NCI-H146 treated with DMSO at 0.1 percent for 48 hours (cell line): ENCODE data around the gene ZDHHC16.
"Not testable (repeated sequence)": the region's sequence is repeated elsewhere in the genome, so short reads cannot be mapped to it uniquely, and the experiment has no call there.

Source experiments
- DNase-seq: peaks from one replicate; lab custom pipeline; 2025; ENCODE audit not compliant: unreplicated experiment; lab: John Stamatoyannopoulos, UW

ZDHHC16 gene

DNA sequence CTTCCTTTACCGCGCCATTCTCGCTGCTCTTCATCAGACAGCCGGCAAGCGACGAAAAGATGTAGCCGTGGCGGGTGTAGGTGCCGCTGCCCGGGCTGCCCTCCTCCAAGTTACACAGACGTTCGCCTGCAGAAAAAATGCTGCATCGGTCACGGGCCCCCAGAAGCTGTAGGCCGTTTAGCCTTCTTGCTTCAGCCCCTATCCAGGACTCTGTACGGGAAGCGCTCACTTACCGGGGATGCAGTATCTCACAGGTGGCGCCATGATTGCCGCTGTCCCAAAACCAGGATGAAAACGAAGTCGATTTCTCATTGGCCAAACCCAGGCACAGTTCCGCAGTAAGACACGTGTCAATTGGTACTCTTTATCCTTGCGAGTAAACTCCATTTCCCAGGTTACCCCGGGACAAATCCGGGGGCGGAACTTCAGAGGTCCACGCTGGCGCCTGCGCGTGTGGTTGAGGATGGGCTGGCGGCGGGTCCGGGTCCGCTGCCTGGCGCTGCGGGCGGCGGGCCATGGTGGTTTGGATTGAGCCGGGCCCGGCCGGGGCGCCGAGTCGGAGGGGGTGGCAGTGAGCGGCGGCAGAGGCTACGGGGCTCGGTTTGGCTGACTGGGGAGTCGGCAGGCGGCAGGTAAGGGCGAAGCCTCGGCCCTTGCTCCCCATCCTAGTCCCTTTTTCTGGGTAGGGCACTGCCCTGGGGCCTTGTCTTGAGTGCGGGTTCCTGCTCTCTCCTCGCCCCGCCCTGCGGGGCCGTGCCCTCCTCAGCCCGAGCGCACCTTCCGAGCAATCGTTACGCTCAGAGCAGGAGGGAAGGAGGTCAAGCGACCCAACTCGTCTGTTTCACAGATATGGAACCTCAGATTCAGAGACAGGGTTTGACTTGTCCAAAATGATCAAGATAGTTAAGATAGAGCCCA lies at the start of gene ZDHHC16, which contains the start of gene EXOSC1:
Gene ZDHHC16 (plus strand): TSS at position 454 of the 918 bp plus-strand sequence. CDS start 5,501 bp downstream, outside the sequence.
Gene EXOSC1 (minus strand): TSS at position 285 of the 918 bp plus-strand sequence. CDS start 21 bp downstream, at position 264.
- DNase-seq = peak; percentile 96

- peak; percentile 39 for DNase-seq
These were observed 46.0 kb upstream of the ZDHHC16 start for GRCh38 chr10:97399843-97400545.

- DNase-seq = peak; percentile 91
These were observed 45.1 kb upstream of the ZDHHC16 start, which contains the start of gene RRP12 for GRCh38 chr10:97400665-97401454. TSS of gene RRP12 (minus strand) at chr10:97401340. CDS start at chr10:97401231, 109 bp downstream.

GRCh38 chr10:97401455-97401919 lies 44.5 kb upstream of the ZDHHC16 start:
- DNase-seq = no peak

DNA sequence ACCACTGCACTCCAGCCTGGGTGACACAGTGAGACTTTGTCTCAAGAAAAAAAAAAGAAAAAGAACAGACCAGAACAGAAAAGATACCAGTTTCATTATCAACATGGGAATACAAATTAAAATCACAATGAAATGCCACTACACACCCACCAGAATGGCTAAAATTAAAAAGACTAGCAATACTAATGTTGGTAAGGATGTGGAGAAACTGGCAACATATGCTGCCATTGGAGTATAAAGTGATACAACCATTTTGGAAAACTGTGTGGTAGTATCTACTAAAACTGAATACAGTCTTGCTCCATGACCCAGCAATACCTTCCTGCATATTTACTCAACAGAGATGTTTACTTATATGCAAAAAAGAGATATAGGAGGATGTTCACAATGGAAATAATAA lies 41.9 kb upstream of the ZDHHC16 start:
- DNase-seq = no peak

GRCh38 chr10:97406064-97406463 lies 39.9 kb upstream of the ZDHHC16 start:
- no peak for DNase-seq

DNA sequence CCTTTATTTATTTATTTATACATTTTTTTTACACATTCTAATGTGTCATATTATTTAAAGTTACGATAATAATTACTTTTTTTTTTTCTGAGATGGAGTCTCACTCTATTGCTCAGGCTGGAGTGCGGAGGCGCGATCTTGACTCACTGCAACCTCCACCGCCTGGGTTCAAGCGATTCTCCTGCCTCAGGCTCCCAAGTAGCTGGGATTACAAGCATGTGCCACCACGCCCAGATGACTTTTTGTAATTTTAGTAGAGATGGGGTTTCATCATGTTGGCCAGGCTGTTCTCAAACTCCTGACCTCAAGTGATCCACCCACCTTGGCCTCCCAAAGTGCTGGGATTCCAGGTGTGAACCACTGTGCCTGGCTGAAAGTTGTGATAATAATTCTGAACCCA lies 39.5 kb upstream of the ZDHHC16 start:
- DNase-seq = not testable (repeated sequence)

DNA sequence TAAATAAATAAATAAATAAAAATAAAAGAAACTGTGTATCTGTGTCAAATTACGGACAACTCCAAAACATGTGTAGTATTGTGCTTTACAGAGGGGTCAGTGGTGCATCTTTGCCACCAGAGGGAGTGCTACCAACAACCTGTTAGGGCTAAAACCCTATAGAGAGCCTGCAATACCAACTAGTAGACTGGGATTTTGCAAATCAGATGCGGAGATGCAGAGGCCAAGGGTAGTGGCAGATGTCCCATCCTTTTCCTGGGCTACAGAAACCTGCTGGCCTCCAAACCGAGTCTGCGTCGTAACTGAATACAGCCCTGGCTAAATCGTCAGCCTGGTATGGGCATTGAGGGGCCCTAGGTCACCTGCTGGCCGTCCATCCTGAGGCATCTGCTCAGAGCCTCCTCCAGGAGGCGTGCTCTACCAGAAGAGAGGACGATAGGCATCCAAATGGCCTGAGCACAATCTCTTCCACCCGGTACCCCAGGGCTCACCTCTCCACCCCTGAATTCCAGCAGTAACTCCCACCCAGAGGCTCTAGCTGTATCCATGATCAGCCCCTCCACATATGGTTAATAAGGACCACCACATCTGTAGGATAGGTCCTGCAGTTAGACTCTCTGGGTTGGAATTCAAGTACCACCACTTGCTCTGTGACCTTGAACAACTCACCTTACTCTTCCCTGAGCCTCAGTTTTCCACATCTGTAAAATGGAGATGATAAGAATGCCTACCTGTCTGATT lies 38.6 kb upstream of the ZDHHC16 start:
- peak; percentile 90 for DNase-seq

GRCh38 chr10:97407952-97408248 lies 38.1 kb upstream of the ZDHHC16 start:
- DNase-seq = no peak

- DNase-seq = no peak
These were observed 37.4 kb upstream of the ZDHHC16 start for GRCh38 chr10:97408496-97408992.

DNA sequence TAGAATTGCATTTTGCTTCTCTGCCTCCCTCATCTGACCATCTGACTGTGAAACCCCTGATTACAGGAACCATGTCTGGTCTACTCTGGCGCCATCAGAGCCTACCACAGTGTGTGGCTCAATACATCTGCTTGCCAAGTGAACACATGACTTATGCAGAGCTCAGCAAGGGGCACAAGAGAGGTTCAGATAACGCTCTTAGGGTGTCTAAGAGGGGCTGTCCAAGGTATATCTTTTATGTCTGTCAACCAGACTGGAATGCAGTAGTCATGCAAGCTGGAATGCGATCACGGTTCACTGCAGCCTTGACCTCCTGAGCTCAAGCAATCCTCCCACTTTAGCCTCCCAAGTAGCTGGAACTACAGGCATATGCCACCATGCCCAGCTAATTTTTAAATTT lies 34.6 kb upstream of the ZDHHC16 start:
- no peak for DNase-seq

- no peak for DNase-seq
These were observed 33.1 kb upstream of the ZDHHC16 start for GRCh38 chr10:97412891-97413304.

GRCh38 chr10:97416565-97416964 lies 29.4 kb upstream of the ZDHHC16 start:
- DNase-seq = no peak

DNA sequence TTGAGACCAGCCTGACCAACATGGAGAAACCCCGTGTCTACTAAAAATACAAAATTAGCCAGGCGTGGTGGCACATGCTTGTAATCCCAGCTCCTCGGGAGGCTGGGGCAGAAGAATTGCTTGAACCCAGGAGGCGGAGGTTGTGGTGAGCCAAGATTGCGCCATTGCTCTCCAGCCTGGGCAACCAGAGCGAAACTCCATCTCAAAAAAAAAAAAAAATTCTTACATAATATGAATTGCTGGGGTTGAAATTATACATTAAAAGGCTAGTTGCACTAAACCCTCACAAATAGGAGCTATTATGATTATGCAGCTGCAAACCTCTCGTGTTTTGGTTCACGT lies 22.2 kb upstream of the ZDHHC16 start:
- DNase-seq = not testable (repeated sequence)

DNA sequence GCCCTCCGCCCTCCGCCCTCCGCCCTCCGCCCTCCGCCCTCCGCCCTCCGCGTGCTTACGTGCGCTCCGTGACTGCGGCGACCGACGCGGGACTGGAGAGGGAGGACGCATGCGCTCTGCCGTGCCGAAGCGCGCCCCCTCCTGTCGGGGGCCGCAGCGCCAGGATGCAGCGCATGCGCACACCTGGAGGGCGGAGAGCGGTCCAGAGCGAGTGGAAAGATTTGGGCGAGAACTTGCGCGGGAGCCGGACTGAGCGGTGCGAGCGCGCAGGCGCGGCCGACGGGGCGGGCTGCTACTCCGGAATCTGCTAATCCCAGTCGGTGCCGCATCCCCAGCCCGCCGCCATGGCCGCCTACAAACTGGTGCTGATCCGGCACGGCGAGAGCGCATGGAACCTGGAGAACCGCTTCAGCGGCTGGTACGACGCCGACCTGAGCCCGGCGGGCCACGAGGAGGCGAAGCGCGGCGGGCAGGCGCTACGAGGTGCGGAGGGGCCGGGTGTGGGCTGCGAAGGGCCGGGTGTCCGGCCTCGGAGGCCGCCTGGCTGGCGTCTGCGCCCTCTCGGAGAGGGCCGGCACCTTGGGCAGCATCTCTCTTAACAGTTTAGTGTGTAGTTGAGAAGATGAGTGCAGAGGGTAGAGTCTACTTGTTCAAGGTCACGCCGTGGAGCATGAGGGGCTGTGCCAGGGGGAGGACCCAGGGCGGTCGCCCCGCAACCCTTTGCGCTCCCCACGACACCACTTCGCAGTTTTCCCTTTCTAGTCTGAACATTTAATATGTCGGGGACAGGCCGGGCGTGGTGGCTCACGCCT lies 19.8 kb upstream of the ZDHHC16 start, which contains the start of gene PGAM1:
Gene PGAM1 (plus strand): TSS at position 228 of the 812 bp plus-strand sequence. CDS start 117 bp downstream, at position 345.
- DNase-seq = peak; percentile 91

DNA sequence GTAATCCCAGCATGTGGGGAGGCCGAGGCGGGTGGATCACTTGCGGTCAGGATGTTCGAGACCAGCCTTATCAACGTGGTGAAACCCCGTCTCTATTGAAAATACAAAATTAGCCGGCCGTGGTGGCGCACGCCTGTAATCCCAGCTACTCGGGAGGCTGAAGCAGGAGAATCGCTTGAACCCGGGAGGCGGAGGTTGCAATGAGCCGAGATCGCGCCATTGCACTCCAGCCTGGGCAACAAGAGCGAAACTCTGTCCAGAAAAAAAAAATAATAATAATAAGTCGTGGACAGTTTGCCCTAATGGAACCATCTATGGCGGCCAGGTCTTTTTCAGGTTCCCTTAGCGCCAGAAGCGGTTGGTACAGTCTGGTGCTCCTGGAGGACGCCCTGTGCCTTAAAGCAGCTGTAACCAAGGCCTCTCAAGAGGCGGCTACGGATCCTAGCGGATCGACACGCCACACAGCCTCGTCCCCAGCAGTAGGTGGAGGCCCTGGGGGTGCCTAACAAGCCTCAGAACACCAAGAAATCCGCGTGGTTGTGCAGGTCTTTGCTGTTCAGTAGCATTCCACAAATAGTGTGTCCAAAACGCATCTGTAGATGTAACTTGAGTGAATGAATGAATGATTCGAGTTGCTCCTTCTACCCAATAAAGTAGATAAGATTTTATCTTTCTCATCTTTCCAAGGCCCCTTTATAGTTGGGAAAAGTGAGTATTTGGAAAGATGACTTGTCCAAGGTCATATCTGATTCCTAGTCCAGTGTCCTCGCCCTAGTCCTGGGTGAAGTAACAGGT lies 19.0 kb upstream of the ZDHHC16 start:
- DNase-seq = no peak

GRCh38 chr10:97427571-97428179 lies 18.3 kb upstream of the ZDHHC16 start:
- no peak for DNase-seq

DNA sequence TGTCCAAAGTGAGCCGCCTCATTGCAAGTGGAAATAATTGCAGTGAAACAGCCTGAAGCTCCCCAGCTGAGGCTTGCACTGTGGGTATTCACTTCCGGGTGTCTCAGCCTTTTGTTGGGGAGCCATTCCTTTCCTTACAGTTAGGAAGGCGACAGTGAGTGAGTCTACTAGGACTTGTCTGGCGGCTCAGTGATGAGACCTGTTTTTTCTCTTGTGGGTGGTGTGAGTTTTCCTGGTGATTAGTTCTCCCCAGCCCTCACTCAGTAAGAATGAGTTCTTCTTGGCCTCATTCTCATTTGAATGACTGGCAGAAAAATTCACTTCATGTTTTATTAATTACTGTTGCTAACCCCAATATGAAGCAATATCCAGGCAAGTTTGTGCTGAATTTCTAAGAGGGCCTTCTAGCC lies 17.4 kb upstream of the ZDHHC16 start:
- no peak for DNase-seq
